G401 (cell line): Measurements from ENCODE around the gene PRSS8. TPM values are rescaled to one million over a fixed set of nuclear protein-coding genes. Genes with fewer than 3 reads are reported as not detected.
"Not testable (repeated sequence)": the region's sequence is repeated elsewhere in the genome, so short reads cannot be mapped to it uniquely, and the experiment has no call there.

Experiments used
- DNase-seq: peaks from one replicate; pipeline ENCODE4 v3.0.0-alpha.2; 2015; ENCODE audit warnings: low spot score
- in situ Hi-C: cut with HindIII; loops from 2 replicates; pipeline ENCODE4 v1.10.0; 2016; ENCODE audit warnings: low sequenced_read_pairs, mixed read lengths
- total RNA-seq: library from RNA; depleted of rRNA; stranded (reverse); fragments of >200 nt; shearing (Covaris generic); gene quantifications from 2 replicates; pipeline ENCODE4 v1.2.3, GENCODE V29; 2014

The PRSS8 gene
- total RNA-seq, 1 experiment from 2014 or later = not detected

DNA sequence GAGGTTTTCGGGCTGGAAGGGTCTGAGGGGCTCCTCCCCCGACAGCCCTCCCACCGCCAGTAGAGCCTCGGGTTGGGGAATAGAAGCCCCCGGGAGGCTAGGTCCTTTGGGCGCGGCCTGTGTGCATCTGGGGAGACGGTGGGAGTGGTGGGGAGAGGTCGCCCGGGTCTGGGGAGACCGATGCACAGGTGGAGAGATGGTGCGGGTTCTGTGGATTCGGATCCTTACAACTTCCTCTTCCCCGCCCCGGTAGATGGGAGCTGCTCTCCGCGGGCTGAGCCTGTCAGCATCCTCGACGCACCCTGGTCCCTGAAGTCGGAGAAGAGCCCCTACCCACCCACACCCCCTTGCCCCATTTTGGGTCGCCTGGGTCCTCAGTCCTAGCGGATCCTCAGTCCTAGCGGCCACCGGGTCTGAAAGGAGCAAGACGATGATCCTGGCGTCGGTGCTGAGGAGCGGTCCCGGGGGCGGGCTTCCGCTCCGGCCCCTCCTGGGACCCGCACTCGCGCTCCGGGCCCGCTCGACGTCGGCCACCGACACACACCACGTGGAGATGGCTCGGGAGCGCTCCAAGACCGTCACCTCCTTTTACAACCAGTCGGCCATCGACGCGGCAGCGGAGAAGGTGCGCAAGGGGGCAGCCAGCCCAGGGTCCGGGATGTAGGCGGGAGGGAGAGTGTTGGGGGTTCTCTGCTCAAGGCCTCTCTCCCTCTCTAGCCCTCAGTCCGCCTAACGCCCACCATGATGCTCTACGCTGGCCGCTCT, 26.6 kb downstream of the PRSS8 start:
- DNase-seq = no peak
- in situ Hi-C loops = no loop called here

DNA sequence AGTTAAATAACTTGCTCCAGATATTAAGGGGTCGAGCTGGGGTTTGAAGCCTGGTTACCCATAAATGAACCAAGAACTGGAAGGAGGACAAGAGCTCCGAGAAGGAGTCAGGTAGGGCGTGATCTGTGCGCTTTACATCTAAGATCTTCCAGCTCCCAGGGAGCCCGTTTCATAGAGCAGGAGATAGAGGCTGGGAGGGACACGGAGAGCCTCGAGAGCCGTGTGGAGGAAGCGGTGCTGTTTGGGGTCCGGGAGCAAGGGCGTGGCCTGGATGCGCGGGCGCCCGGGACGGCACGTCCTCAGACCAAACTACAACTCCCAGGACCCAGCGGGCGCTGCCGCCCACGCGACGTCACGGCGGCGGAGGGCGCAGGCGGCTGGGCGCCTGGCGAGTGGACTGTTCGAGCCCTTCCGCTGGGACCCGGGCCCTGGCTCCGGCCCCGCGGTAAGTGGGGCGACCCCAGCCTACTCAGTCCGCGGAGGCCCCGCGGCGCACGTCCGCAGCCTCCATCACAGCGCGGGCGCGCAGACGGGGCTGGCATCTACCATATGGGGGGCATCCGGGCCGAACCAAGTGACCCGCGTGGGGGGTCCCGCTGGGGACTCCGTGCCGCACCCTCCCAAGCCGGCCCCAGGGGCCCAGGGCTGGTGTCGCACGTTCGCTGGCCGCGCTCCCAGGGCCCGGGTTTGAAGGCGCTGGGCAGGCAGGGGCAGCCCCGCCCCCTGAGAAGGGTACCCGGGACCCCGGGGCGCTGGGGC, 27.3 kb downstream of the PRSS8 start, which contains the start of gene BCKDK:
Gene BCKDK (plus strand): TSS at position 352 of the 759 bp plus-strand sequence. CDS start 838 bp downstream, outside the sequence.
- in situ Hi-C loops = no loop called here
- peak; percentile 82 for DNase-seq

GRCh38 chr16:31107465-31107867, 28.1 kb downstream of the PRSS8 start:
- no peak for DNase-seq
- in situ Hi-C loops = no loop called here

DNA sequence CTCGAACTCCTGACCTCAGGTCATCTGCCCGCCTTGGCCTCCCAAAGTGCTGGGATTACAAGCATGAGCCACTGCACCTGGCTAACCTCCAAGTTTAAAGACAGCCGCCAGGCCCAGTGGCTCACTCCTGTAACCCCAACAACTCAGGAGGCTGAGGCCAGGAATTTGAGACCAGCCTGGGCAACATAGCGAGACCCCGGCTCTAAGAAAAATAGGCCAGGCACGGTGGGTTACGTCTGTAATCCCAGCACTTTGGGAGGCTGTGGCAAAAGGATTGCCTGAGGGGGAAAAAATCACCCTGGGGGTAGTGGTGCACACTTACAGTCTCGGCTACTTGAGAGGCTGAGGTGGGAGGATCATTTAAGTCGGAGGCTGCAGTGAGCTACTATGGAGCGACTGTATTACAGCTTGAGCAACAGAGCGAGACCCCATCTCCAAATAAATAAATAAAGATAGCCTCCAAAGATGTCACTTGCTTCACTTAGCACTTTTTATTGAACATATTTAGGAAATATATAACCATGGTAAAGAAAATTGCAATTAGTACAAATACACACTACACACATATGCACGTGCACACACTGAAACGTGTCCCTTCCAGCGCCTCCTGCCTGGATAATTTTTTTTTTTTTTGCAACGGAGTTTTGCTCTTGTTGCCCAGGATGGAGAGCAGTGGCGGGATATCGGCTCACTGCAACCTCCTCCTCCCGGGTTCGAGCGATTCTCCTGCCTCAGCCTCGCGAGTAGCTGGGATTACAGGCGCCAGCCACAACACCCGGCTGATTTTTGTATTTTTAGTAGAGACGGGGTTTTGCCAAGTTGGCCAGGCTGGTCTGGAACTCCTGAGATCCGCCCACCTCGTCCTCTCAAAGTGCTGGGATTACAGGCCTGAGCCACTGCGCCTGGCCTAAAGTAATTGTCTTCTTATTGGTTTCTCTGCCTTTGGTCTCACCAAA, 28.7 kb downstream of the PRSS8 start:
- in situ Hi-C loops = no loop called here
- DNase-seq = no peak

DNA sequence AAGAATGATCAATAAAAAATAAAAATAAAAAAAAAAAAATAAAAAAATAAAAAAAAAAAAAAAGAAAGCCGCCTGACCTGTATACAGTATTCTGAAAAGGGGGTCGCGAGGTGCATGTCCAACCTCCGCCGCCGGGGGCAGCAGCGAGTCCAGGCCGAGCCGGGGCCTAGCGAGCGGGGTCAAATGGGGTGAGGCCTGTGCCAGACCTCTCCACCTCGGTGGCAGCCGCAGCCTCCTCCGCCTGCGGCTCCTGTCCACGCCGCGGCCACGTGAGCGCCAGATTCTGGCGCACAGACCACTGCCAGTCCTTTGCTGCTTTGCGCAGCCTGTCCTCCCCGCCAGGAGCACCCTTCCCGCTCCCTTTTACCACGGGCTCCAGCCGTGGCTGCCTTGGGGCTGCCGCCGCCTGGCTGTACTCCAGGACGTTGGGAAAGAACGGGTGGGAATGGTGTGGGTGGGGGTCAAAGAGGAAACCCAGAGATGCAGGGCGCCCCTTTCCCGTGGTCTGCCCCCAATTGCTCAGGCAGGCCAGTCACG, 29.8 kb downstream of the PRSS8 start:
- peak; percentile 76 for DNase-seq
- in situ Hi-C loops = no loop called here

DNA sequence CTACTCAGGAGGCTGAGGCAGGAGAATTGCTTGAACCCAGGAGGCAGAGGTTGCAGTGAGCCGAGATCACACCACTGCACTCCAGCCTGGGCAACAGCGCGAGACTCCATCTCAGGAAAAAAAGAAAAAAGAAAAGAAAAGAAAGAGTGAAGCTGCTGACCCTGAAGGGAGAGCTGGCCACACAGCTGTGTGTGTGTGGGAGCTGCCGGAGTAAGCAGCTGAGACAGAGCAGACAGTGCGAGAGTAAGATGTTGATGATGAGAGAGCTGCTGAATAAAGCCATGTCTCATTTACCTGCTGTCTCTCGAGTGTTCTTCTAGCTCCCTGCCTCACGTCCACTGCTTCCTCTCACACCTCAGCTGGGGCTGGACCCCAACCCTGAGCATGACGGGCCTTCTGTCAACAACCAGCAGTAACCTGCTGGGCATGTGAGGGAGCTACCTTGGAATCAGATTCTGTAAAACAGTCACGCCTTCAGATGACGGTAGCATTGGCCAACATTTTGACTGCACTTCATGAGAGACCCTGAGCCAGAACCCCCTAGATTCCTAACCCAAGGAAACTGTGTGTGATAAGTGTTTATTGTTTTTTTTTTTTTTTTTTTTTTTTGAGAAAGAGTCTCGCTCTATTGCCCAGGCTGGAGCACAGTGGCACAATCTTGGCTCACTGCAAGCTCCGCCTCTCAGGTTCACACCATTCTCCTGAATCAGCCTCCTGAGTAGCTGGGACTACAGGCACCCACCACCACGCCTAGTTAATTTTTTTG, 34.5 kb downstream of the PRSS8 start:
- in situ Hi-C loops, DNase-seq: not testable (repeated sequence)

- in situ Hi-C loops = no loop called here
- no peak for DNase-seq
These were observed 35.5 kb downstream of the PRSS8 start for GRCh38 chr16:31099860-31100638.

DNA sequence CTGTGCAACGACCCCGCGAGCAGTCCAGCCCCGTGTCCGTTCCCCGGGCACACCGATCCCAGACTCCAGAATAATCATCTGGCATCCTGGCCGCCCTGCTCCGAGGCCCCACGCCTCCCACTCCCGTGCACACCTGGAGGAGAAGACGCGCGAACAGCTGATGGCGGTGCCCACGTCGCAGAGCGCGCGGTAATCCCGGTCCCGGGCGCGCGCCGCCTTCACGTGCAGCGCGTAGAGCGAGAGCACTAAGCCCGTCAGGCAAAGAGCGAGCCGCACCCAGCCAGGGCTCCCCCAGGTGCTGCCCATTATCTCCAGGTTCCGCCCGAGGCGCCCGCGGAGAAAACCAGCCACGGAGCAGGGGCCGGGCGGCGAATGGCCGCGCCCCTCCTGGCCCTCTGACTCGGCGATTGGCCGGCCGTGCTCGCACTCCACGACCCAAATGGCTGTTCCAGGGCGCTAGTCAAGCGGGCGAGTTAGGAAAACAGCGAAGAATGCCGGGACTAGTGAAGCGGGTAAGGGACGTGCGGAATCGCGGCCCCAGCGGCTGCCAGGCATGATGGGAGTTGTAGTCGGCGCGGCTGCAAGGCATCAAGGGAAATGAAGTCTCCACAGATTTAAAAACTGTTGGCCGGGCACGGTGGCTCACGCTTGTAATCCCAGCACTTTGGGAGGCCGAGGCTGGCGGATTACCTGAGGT, 41.0 kb downstream of the PRSS8 start, which contains the start of gene VKORC1:
Gene VKORC1 (minus strand): TSS at position 374 of the 697 bp plus-strand sequence. CDS start 68 bp downstream, at position 306.
- peak; percentile 98 for DNase-seq
- in situ Hi-C loops = no loop called here

DNA sequence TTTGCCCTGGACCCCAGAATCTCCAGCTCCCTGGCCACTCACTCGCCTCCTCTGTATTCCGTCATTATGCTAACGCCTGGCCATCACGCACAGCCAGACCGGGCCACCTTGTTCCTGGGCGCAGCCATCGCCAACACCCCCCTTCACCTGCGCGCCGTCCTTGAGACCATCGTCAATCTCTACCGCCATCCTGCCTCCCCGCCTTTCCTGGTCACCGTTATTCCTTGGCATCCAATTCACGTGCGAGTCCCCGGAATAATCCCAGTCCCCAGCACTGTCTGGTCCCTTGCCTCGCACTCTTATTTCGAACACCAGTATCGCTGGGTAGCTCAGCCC, 41.5 kb downstream of the PRSS8 start:
- peak; percentile 46 for DNase-seq
- in situ Hi-C loops = no loop called here

DNA sequence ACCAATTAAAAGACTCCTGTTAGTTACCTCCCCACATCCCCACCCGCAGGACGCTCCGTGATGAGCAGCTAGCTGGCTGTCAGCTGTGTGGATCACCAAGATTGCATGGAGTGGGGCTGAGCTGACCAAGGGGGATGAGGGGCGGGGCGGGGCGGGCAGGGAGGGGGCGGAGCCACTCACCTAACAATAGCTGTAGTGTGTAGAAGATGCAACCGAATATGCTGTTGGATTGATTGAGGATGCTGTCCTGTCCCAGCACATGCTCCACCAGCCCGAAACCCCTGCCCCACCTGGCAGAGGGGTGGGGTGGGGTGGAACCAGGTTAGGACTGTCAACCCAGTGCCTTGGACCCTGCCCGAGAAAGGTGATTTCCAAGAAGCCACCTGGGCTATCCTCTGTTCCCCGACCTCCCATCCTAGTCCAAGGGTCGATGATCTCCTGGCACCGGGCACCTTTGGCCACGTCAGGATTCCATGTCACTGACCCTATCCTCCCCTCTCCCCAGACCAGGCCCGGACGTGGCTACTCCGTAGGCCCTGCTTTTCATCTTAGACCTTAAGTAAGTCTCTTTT, 42.3 kb downstream of the PRSS8 start:
- in situ Hi-C loops = no loop called here
- DNase-seq = peak; percentile 33

- in situ Hi-C loops = no loop called here
These were observed 43.2 kb downstream of the PRSS8 start for GRCh38 chr16:31092330-31092729.

DNA sequence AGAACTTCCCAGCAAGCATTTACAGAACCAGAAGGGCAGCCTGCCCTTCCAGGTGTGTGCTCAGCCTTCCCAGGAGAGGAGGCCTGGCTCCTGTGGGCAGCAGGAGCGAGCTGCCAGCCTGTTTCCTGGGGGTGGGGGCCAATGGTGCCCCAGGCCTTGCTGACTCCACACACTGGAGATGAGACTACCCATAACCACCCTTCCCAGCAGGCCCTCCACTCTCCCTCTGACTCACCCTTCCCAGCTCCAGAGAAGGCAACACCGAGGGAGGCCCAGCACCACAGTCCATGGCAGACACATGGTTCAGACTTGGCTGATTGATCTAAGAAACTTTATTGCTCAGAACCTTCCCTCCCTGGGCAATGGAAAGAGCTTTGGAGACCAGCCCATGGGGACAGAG, 45.0 kb downstream of the PRSS8 start:
- in situ Hi-C loops = no loop called here
- DNase-seq = no peak

More at GRCh38 chr16:31092330-31092729, 43.2 kb downstream of the PRSS8 start:
- DNase-seq = no peak

DNA sequence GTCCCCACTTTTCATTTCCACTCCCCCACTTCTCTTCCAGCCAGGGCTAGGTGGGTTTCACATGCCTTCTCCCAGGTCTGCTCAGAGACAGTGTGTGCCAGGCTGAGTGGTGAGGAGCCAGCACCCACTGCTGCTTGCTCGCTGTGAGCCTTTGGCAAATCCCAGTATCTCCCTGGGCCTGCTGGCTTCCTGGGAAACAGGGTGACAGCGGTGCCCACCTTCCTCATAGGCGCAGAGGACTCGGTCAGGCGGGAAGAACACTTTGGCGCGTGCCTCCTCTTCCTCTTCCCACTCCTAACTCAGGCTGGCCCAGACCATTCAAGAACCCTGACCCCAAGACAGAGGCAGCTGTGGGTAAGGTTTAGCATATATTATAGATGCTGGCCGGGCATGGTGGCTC, 46.3 kb downstream of the PRSS8 start:
- in situ Hi-C loops = no loop called here
- no peak for DNase-seq

DNA sequence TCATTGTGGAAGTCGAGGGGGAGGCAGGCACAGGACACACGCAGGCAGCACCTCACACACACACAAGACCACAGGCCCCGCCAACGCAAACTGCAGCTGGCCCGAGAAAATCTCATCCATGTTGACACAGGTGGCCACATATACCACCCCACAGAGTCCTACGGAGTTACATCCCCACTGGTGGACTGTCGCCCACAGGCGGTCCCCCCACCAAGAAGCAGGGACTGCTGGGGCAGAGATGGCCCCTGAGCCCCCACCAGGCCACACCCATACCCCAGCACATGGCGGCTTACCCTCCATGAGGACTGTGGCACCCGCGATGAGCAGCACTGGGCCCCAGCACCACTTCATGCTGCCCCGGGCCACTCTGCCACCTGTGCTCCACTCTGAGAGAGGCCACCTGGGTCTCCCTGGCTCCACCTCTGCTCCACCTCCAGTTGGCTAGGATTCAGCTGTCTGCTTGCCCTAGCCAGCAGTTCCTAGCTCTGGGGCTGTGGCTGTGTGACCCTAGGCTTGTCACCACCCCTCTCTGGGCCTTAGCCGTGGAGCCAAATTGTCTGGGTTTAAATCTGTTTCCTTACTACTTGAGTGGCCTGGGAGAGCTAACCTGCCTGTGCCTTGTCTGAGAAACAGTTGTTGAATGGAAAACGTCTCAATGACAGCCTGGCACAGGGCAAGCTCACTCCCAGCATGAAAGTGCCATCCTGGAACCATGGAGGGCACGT, 46.9 kb downstream of the PRSS8 start, which contains the start of gene PRSS53:
Gene PRSS53 (minus strand): TSS at position 485 of the 725 bp plus-strand sequence. CDS start 134 bp downstream, at position 351.
- no peak for DNase-seq
- in situ Hi-C loops = no loop called here

- in situ Hi-C loops = no loop called here
- no peak for DNase-seq
These were observed 47.6 kb downstream of the PRSS8 start for GRCh38 chr16:31087971-31088370.

GRCh38 chr16:31087481-31087880, 48.0 kb downstream of the PRSS8 start:
- in situ Hi-C loops = no loop called here

More at GRCh38 chr16:31087481-31087880, 48.0 kb downstream of the PRSS8 start:
- DNase-seq = no peak
